ENCODE data around the gene ZNF524.

ZNF524 gene

GRCh38 chr19:55619286-55619685 is 19.2 kb downstream of the ZNF524 start:
- TF ChIP-seq, protein P1, sequence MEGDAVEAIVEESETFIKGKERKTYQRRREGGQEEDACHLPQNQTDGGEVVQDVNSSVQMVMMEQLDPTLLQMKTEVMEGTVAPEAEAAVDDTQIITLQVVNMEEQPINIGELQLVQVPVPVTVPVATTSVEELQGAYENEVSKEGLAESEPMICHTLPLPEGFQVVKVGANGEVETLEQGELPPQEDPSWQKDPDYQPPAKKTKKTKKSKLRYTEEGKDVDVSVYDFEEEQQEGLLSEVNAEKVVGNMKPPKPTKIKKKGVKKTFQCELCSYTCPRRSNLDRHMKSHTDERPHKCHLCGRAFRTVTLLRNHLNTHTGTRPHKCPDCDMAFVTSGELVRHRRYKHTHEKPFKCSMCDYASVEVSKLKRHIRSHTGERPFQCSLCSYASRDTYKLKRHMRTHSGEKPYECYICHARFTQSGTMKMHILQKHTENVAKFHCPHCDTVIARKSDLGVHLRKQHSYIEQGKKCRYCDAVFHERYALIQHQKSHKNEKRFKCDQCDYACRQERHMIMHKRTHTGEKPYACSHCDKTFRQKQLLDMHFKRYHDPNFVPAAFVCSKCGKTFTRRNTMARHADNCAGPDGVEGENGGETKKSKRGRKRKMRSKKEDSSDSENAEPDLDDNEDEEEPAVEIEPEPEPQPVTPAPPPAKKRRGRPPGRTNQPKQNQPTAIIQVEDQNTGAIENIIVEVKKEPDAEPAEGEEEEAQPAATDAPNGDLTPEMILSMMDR (IDR thresholded peaks at IDR 0.05; ENCODE audit: control insufficient read depth, insufficient read depth, low read depth, low read length, missing control alignments): no peak
- no peak for DNase-seq (ENCODE audit: low read depth)
- no peak overlapping the region for H3K4me3 ChIP-seq (ENCODE audit: control insufficient read depth, low read depth, low read length)

GRCh38 chr19:55620410-55621204 is 20.5 kb downstream of the ZNF524 start:
- DNase-seq (ENCODE audit: low read depth): no peak
- H3K4me3 ChIP-seq (ENCODE audit: control insufficient read depth, low read depth, low read length): no peak overlapping the region
- TF ChIP-seq, protein P1 (IDR thresholded peaks at IDR 0.05; ENCODE audit: control insufficient read depth, insufficient read depth, low read depth, low read length, missing control alignments): no peak

DNA sequence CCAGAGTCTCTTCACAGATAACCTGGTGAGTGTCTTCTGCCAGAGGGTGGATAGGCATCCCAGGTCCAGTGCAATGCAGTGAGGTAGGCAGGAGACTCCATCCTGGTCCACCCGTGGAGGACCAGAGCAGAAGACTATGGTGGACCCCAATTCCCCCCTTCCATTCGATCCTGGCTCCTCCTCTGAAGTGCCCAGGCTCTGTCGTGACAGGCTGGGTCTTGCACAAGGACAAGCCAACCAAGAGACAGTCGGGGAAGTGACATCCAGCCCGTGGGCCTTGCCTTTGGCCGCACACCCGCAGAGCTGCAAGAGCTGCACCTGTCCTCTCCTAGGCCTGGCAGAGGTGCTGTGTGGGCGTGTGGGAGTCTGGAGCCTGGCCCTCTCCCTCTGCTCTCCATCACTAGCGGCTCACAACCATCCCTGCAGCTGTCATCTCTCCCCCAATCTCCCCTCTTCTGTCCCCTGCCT is 21.2 kb downstream of the ZNF524 start:
- DNase-seq (ENCODE audit: low read depth): no peak
- no peak overlapping the region for H3K4me3 ChIP-seq (ENCODE audit: control insufficient read depth, low read depth, low read length)
- TF ChIP-seq, protein P1 (IDR thresholded peaks at IDR 0.05; ENCODE audit: control insufficient read depth, insufficient read depth, low read depth, low read length, missing control alignments): no peak

GRCh38 chr19:55621673-55622231 is 21.7 kb downstream of the ZNF524 start:
- no peak for DNase-seq (ENCODE audit: low read depth)
- TF ChIP-seq, protein P1 (IDR thresholded peaks at IDR 0.05; ENCODE audit: control insufficient read depth, insufficient read depth, low read depth, low read length, missing control alignments): no peak
- H3K4me3 ChIP-seq (ENCODE audit: control insufficient read depth, low read depth, low read length): no peak overlapping the region

GRCh38 chr19:55622242-55622969 is 22.3 kb downstream of the ZNF524 start:
- H3K4me3 ChIP-seq (ENCODE audit: control insufficient read depth, low read depth, low read length): no peak overlapping the region
- DNase-seq (ENCODE audit: low read depth): no peak
- TF ChIP-seq, protein P1 (IDR thresholded peaks at IDR 0.05; ENCODE audit: control insufficient read depth, insufficient read depth, low read depth, low read length, missing control alignments): no peak

GRCh38 chr19:55623130-55623529 is 23.0 kb downstream of the ZNF524 start:
- no peak overlapping the region for H3K4me3 ChIP-seq (ENCODE audit: control insufficient read depth, low read depth, low read length)
- no peak for DNase-seq (ENCODE audit: low read depth)
- TF ChIP-seq, protein P1 (IDR thresholded peaks at IDR 0.05; ENCODE audit: control insufficient read depth, insufficient read depth, low read depth, low read length, missing control alignments): no peak

All from AG09309 (cell line).